Astrocyte of the cerebellum (primary cell): ENCODE measurements around the gene LMAN1L.

Experiments used
- DNase-seq: peaks from one replicate; pipeline ENCODE4 v3.0.0-alpha.2; 2011; ENCODE audit warnings: low read depth
- H3K4me3 ChIP-seq: 2 replicates; pipeline ENCODE4 v1.5.1; 2011; ENCODE audit warnings: mild to moderate bottlenecking, low read depth, low read length, moderate library complexity
- in situ Hi-C: cut with HindIII; loops from 2 replicates; pipeline ENCODE4 v1.10.0; 2017; ENCODE audit warnings: low sequenced_read_pairs
- TF ChIP-seq, protein P1 (sequence below): IDR thresholded peaks from 2 replicates; pipeline ENCODE4 v1.5.1; 2012; ENCODE audit warnings: low read length, low read depth, moderate library complexity, mild to moderate bottlenecking; ENCODE audit errors: missing control alignments

Gene LMAN1L

DNA sequence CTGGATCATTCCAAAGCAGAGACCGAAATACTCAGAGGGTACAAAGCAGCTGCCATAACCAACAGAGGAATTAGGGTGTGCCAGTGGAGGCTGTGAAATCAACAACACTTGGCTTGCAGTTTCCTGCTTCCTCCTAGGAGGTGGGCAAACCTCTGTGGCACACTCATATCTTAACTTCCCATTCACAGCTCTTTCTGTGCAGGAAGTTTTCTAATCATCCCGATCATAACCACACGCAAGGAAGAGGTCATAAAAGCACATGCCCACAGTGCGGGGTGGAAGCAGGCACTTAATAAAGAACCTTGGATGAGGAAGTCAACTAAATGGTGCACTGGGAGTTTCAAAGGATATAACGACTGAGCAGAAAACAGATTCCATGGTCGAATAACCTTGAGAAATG is 55.4 kb downstream of the LMAN1L start:
- TF ChIP-seq, protein P1, sequence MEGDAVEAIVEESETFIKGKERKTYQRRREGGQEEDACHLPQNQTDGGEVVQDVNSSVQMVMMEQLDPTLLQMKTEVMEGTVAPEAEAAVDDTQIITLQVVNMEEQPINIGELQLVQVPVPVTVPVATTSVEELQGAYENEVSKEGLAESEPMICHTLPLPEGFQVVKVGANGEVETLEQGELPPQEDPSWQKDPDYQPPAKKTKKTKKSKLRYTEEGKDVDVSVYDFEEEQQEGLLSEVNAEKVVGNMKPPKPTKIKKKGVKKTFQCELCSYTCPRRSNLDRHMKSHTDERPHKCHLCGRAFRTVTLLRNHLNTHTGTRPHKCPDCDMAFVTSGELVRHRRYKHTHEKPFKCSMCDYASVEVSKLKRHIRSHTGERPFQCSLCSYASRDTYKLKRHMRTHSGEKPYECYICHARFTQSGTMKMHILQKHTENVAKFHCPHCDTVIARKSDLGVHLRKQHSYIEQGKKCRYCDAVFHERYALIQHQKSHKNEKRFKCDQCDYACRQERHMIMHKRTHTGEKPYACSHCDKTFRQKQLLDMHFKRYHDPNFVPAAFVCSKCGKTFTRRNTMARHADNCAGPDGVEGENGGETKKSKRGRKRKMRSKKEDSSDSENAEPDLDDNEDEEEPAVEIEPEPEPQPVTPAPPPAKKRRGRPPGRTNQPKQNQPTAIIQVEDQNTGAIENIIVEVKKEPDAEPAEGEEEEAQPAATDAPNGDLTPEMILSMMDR, result no peak
- DNase-seq, result no peak
- H3K4me3 ChIP-seq, result no peak overlapping the region
- in situ Hi-C loops, result no loop called here

DNA sequence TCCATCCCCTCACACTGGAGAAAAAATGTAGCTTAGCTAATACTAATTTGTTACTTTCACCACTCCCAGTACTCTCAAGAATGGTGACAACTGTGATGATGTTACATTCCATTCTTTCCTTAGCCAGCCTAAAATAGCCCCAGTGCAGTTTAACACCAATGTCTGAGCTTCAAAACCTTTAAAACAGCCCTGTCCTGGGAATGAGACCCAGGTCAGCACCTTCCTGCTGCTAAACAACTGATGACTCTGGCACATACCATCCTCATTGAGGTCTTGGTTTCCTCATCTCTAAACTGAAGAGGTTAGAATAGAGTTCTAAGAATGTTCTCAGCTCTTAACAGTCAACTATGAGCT is 56.7 kb downstream of the LMAN1L start:
- no peak for DNase-seq
- H3K4me3 ChIP-seq, result no peak overlapping the region
- TF ChIP-seq, protein P1, result no peak
- in situ Hi-C loops, result no loop called here

DNA sequence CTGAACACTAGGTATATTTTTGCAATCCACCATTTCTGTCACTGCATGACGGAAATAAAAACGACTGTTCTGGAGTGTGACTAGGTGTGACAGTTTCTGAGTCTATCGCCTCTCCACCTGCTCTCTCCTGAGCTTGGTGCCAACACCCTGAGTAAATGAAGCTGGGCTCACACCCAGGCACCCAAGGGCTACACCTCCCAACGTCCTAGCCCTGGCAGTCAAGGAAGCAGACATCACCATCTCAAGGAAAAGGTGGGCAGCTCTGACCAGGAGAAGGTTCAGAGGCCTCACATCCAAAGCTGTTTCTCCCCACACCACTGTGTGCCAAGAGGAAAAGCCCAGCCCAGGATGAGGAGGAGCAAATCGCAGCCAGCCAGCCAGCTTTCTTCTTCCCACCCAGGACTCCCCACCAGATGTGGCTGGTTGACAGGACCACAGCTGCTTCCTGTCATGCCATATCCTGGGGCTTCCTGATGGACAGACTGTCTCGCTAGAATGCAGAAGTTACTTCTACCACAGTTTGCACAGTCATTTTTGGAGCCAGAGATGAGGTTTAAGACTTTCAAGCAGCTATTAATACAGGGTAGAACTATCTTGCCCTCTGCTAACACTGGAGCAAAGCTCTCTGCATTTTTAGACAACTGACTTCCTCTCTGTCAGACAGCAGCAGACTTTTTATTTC is 57.2 kb downstream of the LMAN1L start:
- no peak for DNase-seq
- TF ChIP-seq, protein P1, result no peak
- H3K4me3 ChIP-seq, result no peak overlapping the region
- in situ Hi-C loops, result no loop called here

DNA sequence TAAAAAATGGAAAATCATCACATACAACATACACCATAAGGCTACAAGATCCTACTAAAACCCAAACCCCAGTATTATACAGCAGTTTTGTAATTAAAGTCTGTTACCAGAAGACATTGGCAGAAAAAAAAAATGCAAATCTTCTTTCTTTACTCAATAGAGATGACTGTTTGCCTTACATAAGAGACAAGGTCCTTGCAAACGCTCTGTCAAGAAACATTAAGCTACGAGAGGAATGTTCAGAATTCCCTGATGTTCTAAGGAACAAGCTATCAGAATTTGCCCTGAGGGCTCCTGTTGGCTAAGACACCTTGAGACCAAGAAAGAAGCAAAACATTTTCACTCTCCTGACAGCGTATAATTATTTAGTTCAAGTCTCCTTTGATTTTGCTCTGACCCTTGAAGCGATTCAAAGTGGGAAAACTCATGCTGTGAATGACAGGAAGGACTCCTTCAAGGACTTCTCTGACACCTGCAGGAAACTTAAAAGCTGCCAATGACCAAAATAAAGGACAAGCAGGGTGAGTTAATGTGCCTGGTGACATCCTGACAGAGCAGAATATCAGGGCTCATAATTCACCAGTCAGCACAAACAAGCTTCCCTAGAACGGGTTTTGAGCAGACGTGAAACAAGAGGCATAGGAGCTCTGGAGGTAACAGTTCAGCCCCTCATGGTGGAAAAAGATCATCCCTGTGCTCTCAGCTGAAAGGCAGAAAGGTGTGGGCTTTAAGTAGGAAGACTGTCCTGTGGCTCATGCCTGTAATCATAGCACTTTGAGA is 58.0 kb downstream of the LMAN1L start:
- TF ChIP-seq, protein P1, result no peak
- no peak overlapping the region for H3K4me3 ChIP-seq
- in situ Hi-C loops, result no loop called here
- no peak for DNase-seq

DNA sequence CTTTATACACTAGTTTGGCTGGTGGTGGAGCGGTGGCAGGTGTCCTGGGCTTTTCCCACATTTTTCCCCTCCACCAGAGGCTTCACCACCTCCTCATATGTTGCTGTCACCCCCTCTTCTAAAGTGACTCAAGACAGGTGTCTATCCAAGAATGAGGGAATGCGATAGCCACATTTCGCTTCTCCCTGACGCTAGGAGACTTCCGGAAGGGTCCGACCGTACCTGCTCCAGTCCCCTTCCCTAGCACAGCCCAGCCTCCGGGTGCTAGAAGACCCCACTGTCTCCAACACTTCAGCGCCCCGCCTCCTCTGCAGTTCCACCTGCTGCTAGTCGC is 60.0 kb downstream of the LMAN1L start:
- no peak for DNase-seq
- TF ChIP-seq, protein P1, result no peak
- in situ Hi-C loops, result no loop called here
- H3K4me3 ChIP-seq, result peak overlapping the region; percentile 56

DNA sequence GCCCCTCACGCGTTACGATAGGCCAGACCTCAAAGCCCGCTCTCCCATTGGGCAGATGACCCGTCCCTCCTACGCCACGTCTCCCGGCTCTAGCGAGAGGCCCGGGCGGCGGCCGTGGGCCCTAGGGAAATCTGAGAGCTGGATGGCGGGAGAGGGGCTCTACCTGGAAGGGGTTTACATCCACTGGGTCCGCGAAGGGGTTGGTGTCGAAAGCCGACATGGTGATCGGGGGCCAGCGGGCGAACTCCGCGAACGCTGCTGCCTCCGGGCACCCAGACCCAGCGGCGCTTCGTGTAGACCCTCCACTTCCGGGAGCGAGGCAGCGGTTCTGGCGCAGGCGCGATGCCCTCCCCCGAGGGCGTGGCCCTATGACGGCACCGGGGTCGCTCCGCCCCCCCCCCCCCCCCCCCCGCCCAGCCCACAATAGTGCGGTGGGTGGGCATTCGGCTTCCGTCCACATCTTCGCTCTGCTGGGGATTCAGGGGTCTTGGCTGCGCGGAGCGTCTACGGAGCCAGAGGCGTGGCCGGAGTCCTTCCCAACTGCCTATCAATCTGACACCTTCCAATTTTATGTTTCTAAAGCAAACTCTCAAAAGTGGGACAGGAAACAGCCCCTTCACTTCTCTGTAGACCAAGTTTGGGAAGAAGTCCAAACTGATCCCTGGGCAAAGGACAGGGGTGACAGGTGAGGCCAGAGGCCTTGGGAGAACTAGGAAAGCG is 60.6 kb downstream of the LMAN1L start, which contains the start of gene SCAMP2:
Gene SCAMP2, minus strand, starts transcription at position 330 of the 720 bp plus-strand sequence. Its CDS starts 110 bp downstream, at position 220.
- H3K4me3 ChIP-seq, result peak within 1 kb of the TSS; percentile 56
- DNase-seq, result peak; percentile 86
- TF ChIP-seq, protein P1, result no peak
- in situ Hi-C loops, result no loop called here
